ENCODE results near the gene MRPL55.

DNA sequence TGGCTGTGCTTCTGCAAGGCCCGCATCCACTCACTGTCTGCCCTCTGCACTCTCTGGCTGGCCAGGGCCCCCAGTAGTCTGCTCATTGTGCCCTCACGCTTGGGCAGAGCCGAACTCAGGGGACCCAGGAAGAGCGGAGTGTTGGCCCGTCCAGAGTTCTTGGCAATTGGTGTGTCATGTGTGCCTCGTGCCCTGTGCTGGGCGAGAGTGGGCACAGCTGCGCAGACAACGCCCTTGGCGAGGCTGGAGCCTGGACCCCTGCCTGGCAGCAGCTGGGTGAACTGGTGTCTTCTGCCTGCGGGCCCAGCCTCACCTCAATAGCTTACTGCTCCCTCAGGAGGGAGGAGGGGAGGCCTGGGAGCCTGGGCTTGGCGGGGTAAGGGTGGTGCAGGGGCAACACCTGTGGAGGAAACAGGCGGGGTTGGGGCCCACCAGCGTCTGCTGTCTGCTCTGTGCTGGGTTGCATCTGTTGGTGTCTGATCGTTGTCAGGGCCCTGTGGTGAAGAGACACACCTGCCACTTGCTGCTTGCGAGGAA lies 33.1 kb upstream of the MRPL55 start:
- no peak for TF ChIP-seq EZH2 (IDR thresholded peaks at IDR 0.05; ENCODE audit: insufficient read depth, poor library complexity, severe bottlenecking)
- no peak for TF ChIP-seq EZH2phosphoT487 (IDR thresholded peaks at IDR 0.05; ENCODE audit: insufficient read depth, low read depth)
